HG02852 (cell line): ENCODE data around the gene EXOC4.
"Not testable (repeated sequence)": the region's sequence is repeated elsewhere in the genome, so short reads cannot be mapped to it uniquely, and the experiment has no call there.

Source experiments
- ATAC-seq: cut with Tn5 transposase; IDR thresholded peaks from one replicate; pipeline ENCODE4 v1.9.1; 2021; ENCODE audit warnings: mild to moderate bottlenecking, moderate library complexity; ENCODE audit not compliant: unreplicated experiment

EXOC4 gene

DNA sequence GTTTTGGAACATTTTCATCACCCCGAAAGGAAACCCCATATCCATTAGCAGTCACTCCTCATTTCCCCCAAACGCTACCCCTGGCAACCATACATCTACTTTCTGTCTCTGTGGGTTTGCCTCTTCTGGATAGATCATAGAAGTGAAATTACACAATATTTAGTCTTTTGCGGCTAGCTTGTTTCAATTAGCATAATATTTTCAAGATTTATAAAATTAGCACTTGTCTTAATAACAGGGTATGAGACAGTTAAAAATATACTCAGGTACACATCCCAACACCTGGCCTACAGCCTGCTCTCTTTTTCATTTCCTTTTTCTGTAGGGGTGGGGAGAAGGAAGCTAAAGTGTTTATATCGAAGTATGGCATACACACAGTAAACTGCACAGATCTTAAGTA is 792.8 kb downstream of the EXOC4 start:
- ATAC-seq: peak; percentile 77

- ATAC-seq: no peak
These were observed 793.8 kb downstream of the EXOC4 start for GRCh38 chr7:134046594-134047128.

- ATAC-seq: no peak
These were observed 794.8 kb downstream of the EXOC4 start for GRCh38 chr7:134047675-134048074.

DNA sequence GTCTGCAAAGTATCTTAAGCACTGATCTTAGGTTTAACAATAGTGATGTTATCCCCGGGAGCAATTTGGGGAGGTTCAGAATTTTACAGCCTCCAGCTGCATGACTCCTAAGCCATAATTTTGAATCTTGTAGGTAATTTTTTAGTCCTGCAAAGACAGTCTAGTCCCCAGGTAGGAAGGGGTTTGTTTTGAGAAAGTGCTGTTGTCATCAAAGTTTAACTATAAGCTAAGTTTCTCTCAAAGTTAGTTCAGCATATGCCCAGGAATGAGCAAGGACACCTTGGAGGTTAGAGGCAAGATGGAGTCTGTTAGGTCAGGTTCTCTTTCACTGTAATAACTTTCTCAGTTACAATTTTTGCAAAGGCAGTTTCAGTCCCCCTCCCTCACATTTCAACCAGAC is 795.3 kb downstream of the EXOC4 start:
- ATAC-seq: no peak

GRCh38 chr7:134051020-134051419 is 798.1 kb downstream of the EXOC4 start:
- no peak for ATAC-seq

DNA sequence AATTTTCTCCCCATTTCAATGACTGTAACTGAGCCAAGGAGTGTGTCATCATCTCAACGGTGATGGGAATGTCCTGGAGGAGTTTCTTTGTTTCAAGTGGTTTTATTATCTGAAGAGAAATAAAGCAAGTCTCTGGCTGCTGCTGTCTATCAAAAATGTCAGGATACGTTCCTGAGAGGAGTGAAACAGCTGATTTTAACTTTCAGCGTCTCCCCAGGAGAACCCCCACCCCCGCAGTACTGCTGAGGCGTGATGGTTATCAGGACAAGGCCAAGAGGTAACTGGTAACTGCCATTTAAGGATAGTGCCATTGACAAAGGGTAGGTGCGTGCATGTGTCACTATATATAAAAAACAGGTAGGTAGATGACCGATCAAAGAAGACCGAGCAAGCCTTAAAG is 803.9 kb downstream of the EXOC4 start:
- no peak for ATAC-seq

GRCh38 chr7:134058521-134058920 is 805.6 kb downstream of the EXOC4 start:
- ATAC-seq: no peak

DNA sequence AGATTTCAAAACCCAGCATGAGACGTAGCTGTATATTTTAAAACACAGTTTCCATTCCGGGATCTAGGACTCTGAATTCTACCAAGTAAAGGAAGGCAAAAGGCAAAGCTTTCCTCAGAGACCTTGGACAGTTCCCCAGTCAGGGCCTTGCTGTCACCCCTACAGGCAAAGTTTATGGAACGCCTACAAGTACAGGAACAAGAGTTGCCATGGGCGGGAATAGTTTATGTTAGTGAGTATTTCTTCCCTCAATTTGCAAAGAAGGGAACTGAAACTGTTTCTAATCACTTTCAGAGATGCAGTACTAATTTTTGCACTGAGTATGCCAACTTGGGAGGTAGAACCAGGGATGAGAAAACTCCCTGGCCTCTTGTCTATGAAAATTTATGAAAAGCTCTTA is 806.1 kb downstream of the EXOC4 start:
- ATAC-seq: no peak

DNA sequence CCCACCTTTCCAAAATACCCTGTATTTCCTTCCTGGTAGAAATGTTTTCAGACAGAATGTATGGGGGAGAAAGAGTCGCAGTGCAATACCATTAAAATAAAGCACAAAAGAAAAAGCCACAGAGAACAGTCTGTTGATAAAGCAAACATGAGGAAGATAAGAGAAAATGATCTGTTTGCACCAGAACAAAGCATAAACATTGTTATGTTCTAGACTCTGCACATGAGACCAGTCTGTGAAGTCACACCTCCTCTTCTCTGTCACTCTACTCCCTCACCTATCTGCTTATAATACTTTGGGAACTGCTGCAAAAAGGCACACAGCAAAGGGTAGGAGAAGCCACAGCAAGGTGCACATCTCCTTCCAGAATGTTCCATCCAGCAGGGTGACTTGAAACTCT is 807.0 kb downstream of the EXOC4 start:
- ATAC-seq: no peak

DNA sequence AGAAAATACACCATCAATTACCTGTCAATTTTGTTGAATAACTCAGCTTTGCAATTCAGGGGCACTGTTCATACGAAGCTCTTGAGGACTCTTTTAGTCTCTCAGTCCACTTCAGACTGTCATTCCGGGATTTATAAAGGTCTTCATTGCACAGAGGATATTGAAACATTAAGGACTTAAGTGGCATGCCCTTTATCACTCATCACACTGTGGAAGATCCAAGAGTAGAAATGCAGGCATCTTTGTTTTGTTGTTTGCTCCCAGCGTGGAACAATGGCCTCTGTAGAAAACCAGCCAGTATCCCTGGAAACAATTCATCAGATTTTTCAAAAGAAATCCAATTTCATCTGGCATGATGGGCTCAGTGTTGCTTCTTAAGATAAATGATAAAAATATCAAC is 808.0 kb downstream of the EXOC4 start:
- ATAC-seq: no peak

GRCh38 chr7:134062460-134062859 is 809.6 kb downstream of the EXOC4 start:
- no peak for ATAC-seq

DNA sequence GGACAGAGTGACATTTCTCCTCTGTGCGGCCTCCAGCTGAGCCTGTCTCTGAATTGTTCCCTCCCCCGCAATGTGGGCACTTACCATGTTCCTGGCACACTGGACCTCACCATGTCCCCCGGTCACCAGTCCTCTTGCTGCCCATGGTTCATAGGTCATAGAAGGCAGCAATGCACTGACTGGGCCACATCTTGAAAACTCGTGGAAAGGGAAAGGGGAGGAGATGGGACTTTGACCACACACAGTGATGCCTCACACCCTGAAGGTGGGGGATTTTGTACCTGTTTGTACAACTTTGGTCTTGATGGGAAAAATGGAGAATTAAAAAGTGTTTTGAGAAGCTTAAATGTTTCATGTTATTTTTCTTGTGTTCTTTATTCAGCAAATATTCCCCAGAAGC is 812.5 kb downstream of the EXOC4 start:
- no peak for ATAC-seq

GRCh38 chr7:134067164-134067563 is 814.3 kb downstream of the EXOC4 start:
- ATAC-seq: no peak

DNA sequence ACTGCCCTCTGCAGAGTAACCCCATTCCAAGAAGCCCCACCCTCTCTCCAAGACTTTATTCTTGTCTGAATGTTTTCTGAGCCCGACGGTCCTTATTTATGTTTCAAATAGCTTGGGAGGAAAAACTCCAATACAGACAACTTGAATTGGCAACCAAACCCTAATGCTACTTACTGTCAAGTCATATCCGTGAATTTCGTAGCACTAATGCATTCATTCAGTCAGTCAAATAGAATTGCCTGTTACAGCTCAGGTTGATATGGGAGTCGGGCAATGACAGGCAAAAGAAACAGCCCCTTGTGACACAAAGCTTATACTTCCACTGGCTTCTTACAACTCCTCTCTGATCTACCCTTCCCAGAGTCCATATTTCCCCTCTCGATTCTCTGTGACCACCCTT is 815.8 kb downstream of the EXOC4 start:
- no peak for ATAC-seq

DNA sequence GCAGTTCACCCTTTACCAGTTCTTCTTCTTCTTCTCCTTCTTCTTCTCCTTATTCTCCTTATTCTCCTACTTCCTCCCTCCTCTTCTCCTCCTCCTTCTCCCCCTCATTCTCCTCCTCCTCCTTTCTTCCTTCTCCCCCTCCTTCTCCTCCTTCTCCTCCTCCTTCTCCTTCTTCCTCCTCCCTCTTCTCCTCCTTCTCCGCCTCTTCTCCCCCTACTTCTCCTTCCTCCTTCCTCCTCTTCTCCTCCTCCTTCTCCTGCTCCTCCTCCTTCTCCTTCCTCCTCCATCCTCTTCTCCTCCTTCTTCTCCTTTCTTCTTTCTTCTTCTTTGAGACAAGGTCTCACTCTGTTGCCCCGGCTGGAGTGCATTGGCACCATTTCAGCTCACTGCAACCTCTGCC is 816.3 kb downstream of the EXOC4 start:
- no peak for ATAC-seq

- no peak for ATAC-seq
These were observed 817.8 kb downstream of the EXOC4 start for GRCh38 chr7:134070673-134071072.

DNA sequence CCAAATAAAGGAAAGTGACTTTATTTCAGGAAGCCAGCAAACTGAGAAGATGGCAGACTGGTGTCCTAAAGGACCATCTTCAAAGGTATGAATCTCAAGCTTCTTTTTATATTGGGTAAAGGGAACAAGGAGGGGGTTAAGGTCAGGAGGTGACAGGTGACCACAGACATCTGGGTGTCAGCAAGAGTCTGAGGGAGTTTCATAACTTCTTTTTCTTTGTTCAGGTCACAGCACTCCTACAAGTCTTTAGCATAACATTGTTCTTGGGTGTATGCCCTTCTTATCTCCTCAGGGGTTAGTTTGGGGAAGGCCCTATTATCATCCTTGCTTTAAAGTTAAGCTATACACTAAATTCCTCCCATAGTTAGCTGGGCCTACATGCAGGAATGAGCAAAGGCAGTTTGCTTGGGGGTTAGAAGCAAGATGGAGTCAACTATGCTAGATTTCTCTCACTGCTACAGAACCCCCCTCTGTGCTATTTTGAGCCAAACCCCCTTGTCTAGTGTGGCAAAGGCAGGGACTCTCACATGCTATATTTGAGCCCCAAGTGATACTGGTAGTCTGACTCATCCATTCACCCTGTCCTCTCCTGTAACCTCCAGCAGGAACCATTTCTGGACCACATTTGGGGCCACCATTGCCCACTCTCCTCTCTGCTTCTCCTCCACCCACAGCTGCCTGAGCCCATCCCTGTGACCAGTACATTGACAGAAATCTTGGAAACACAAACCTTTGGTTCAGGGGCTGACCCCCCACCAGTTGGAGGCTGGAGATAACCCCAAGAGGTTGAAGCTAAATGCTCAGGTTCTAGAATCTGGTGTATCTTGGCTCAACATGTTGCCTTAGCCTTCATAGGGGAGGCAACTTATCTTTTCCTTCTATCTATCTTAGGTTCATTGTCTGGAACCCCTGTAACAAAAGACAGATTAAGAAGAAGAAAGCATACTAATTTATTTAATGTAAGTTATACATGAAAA is 818.8 kb downstream of the EXOC4 start:
- peak; percentile 88 for ATAC-seq

DNA sequence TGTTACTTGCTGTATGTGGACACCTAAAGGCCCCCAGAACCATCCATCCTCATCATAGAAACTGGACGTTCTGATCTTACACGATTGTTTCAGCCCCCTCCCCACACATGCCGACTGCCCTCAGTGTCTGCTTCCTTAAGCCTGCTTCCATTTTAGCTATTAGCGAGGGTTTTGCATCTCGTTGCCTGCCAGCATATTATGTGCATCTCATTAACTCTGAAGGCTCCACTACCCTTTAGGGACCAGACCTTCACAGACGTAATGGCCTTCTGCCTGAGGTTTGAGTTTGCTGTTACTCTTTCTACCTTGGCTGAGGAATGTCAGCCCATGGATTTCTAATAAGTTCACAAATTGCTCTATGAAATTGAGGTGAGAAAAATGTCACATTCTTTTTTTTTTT is 820.4 kb downstream of the EXOC4 start:
- ATAC-seq: no peak

DNA sequence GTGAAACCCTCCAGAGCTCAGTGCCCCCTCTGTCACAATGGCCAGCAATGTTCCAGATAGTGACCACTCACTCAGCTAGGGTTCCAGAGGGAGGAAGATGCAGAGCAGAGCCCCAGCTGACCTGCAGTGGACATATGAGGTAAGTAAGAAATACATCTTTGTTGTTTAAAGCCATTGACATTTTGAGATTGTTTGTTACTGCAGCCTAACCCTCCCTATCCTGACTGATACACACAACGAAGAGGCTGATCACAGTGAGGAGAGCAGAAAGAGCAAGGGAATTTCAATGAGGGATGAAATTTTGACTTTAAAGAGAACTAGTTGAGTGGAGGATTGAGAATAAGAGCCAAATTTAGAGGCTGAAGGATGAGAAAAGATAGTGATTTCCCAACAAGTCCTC is 822.9 kb downstream of the EXOC4 start:
- ATAC-seq: no peak

- not testable (repeated sequence) for ATAC-seq
These were observed 824.7 kb downstream of the EXOC4 start for GRCh38 chr7:134077560-134077959.

- ATAC-seq: no peak
These were observed 826.1 kb downstream of the EXOC4 start for GRCh38 chr7:134078991-134079390.

DNA sequence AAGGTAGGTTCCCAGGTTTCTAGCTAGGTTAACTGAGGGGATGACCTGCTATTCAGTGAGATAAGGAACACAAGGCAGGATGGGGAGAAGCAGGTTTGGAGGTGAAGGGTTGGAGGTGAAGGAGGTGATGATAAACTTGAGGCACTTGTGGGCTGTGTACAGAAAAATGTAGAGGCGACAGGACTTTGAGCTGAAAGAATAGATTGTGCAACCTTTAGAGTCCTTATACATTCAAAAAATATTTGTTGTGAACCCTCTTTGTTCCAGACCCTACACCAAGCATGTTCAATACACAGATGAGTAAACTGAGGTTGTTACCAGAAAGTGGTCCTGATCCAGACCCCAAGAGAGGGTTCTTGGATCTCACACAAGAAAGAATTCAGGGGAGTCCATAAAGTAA is 828.8 kb downstream of the EXOC4 start:
- ATAC-seq: no peak
